DND-41 (cell line): ENCODE results near the gene IGF2BP3.

Source experiments
- ATAC-seq: fragments of 200-7000 bp; cut with Tn5 transposase; 3 replicates; pipeline ENCODE4 v1.9.1; 2021; ENCODE audit warnings: low read depth; ENCODE audit not compliant: insufficient read depth
- DNase-seq: peaks from one replicate; pipeline ENCODE4 v3.0.0-alpha.2; 2020
- H2AFZ ChIP-seq: 2 replicates; pipeline ENCODE4 v1.6.0; 2012; ENCODE audit warnings: low read depth, low read length
- H3K27ac ChIP-seq: 2 replicates; pipeline ENCODE4 v1.5.1; 2012; ENCODE audit warnings: low read length, inconsistent platforms
- H3K27me3 ChIP-seq: fragments of 200-600 bp; sonication (generic); 2 replicates; pipeline ENCODE4 v1.6.0; 2012; ENCODE audit warnings: low read length, mild to moderate bottlenecking, inconsistent platforms; ENCODE audit not compliant: insufficient read depth, poor library complexity
- H3K36me3 ChIP-seq: 2 replicates; pipeline ENCODE4 v1.5.1; 2012; ENCODE audit warnings: low read length, inconsistent platforms; ENCODE audit not compliant: insufficient read depth
- H3K4me1 ChIP-seq: 2 replicates; pipeline ENCODE4 v1.5.1; 2012; ENCODE audit warnings: mild to moderate bottlenecking, low read length; ENCODE audit not compliant: insufficient read depth
- H3K4me2 ChIP-seq: 2 replicates; pipeline ENCODE4 v1.6.0; 2012; ENCODE audit warnings: mild to moderate bottlenecking, moderate library complexity, low read length, inconsistent platforms; ENCODE audit not compliant: insufficient read depth
- H3K4me3 ChIP-seq, 2 experiments: fragments of 200-600 bp in 1 of 2; shearing (Covaris generic) in 1 of 2; 2 replicates each; pipeline ENCODE4 v1.5.1; 2012 to 2016; ENCODE audit warnings: inconsistent platforms in 2 of 2, low read length in 2 of 2, mild to moderate bottlenecking in 2 of 2, low read depth in 1 of 2, moderate library complexity in 1 of 2
- H3K79me2 ChIP-seq: 2 replicates; pipeline ENCODE4 v1.6.0; 2012; ENCODE audit warnings: low read length, inconsistent platforms; ENCODE audit not compliant: insufficient read depth
- H3K9ac ChIP-seq: 2 replicates; pipeline ENCODE4 v1.6.0; 2012; ENCODE audit warnings: low read depth, mild to moderate bottlenecking, inconsistent platforms, low read length, moderate library complexity
- H3K9me3 ChIP-seq: 2 replicates; pipeline ENCODE4 v1.5.1; 2012; ENCODE audit warnings: low read length, moderate library complexity, mild to moderate bottlenecking, inconsistent platforms; ENCODE audit not compliant: insufficient read depth, severe bottlenecking
- H4K20me1 ChIP-seq: 2 replicates; pipeline ENCODE4 v1.6.0; 2012; ENCODE audit warnings: low read length; ENCODE audit not compliant: insufficient read depth
- EZH2 ChIP-seq: IDR thresholded peaks from 3 replicates; pipeline ENCODE4 v1.6.1; 2012; ENCODE audit warnings: borderline replicate concordance, low read depth, mild to moderate bottlenecking, moderate library complexity, low read length, inconsistent platforms; ENCODE audit not compliant: severe bottlenecking
- TF ChIP-seq, protein P1 (sequence below): IDR thresholded peaks from 2 replicates; pipeline ENCODE4 v1.5.1; 2012; ENCODE audit warnings: borderline replicate concordance, low read length, moderate library complexity, mild to moderate bottlenecking; ENCODE audit not compliant: poor library complexity, severe bottlenecking; ENCODE audit errors: extremely low read depth

The IGF2BP3 gene

GRCh38 chr7:23335136-23335535 lies 135.2 kb downstream of the IGF2BP3 start:
- no peaks in the 10 kb centered on the region for H4K20me1 ChIP-seq
- TF ChIP-seq EZH2, result no peak
- TF ChIP-seq, protein P1, sequence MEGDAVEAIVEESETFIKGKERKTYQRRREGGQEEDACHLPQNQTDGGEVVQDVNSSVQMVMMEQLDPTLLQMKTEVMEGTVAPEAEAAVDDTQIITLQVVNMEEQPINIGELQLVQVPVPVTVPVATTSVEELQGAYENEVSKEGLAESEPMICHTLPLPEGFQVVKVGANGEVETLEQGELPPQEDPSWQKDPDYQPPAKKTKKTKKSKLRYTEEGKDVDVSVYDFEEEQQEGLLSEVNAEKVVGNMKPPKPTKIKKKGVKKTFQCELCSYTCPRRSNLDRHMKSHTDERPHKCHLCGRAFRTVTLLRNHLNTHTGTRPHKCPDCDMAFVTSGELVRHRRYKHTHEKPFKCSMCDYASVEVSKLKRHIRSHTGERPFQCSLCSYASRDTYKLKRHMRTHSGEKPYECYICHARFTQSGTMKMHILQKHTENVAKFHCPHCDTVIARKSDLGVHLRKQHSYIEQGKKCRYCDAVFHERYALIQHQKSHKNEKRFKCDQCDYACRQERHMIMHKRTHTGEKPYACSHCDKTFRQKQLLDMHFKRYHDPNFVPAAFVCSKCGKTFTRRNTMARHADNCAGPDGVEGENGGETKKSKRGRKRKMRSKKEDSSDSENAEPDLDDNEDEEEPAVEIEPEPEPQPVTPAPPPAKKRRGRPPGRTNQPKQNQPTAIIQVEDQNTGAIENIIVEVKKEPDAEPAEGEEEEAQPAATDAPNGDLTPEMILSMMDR, result no peak
- no peaks in the 10 kb centered on the region for H3K79me2 ChIP-seq
- H3K9ac ChIP-seq, result no peak overlapping the region
- ATAC-seq (no peak), DNase-seq (no peak)
- no peak overlapping the region for H3K4me3 ChIP-seq
- H3K27ac ChIP-seq, result no peak overlapping the region
- H3K4me1 ChIP-seq, result no peaks in the 10 kb centered on the region
- H3K4me2 ChIP-seq, result no peak overlapping the region
- no peak overlapping the region for H2AFZ ChIP-seq
- no peaks in the 10 kb centered on the region for H3K27me3 ChIP-seq
- H3K9me3 ChIP-seq, result no peaks in the 10 kb centered on the region
- H3K36me3 ChIP-seq, result no peaks in the 10 kb centered on the region

DNA sequence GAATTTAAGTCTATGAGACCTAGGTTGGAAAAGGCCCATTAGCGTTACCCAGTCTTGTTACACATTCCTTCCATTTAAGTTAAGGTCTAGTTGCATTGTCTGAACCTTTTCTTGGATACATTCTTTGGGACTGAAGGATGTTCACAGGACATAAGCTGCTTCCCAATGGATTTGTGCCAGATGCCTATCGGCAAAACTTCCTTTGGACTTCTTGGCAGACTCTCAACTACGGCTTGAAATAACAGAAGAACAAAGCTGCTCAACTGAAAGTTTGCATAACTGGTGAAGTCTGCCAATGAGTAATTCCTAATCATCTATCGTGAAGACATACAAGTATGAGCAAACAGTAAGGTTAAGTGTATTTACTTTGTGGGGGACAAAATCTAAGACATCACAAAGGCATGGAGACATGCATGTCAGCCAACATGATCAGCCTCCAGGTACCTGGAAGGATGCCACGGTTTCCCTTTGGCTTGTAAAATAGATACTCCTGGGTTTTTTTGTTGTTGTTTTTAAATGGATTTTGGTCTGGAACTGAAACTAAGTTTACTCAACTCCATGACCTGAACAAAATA lies 135.7 kb downstream of the IGF2BP3 start:
- H3K4me1 ChIP-seq, result no peaks in the 10 kb centered on the region
- H2AFZ ChIP-seq, result no peak overlapping the region
- H3K4me2 ChIP-seq, result no peak overlapping the region
- TF ChIP-seq, protein P1, result no peak
- TF ChIP-seq EZH2, result no peak
- DNase-seq (no peak), ATAC-seq (no peak)
- no peak overlapping the region for H3K27ac ChIP-seq
- H3K9me3 ChIP-seq, result no peaks in the 10 kb centered on the region
- no peaks in the 10 kb centered on the region for H4K20me1 ChIP-seq
- no peaks in the 10 kb centered on the region for H3K36me3 ChIP-seq
- no peaks in the 10 kb centered on the region for H3K27me3 ChIP-seq
- no peak overlapping the region for H3K9ac ChIP-seq
- no peak overlapping the region for H3K4me3 ChIP-seq
- H3K79me2 ChIP-seq, result no peaks in the 10 kb centered on the region

DNA sequence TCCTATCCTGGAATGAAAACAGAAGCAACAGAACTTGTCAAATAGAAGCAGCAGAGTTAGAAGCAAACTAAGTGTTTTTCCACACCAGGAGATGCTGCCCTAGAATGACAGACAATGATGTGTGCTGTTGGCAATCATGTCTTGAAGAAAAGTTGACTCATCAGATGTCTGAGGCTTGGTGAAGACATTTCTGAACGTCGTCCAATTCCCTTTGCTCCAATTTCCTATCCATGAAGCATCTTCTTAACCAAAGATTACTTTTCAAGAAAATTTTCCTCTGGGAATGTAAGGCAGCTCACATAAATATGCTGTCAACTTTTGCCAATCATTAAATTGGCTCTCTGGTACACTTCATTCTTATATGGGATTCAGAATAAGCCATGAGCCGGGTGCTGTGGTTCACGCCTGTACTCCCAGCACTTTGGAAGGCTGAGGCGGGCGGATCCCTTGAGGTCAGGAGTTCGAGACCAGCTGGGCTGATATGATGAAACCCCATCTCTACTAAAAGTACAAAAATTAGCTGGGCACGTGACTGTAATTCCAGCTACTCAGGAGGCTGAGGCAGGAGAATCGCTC lies 136.5 kb downstream of the IGF2BP3 start:
- Histone ChIP-seq H2AFZ (no peak overlapping the region), H3K4me3 (no peak overlapping the region), H3K4me2 (no peak overlapping the region), H3K27me3 (no peaks in the 10 kb centered on the region), H3K79me2 (no peaks in the 10 kb centered on the region), H3K9ac (no peak overlapping the region), H3K9me3 (no peaks in the 10 kb centered on the region), H3K36me3 (no peaks in the 10 kb centered on the region), H4K20me1 (no peaks in the 10 kb centered on the region), H3K4me1 (no peaks in the 10 kb centered on the region), H3K27ac (no peak overlapping the region)
- DNase-seq, result no peak
- TF ChIP-seq, protein P1, result no peak
- no peak for ATAC-seq
